Brain microvascular endothelial cell (primary cell): ENCODE results near the gene MAMLD1.

Experiments used
- DNase-seq: peaks from one replicate; pipeline ENCODE4 v3.0.0-alpha.2; 2020
- H3K27ac ChIP-seq: fragments of 250-450 bp; sonication (Bioruptor Pico); 2 replicates; pipeline ENCODE4 v1.5.1; 2020; ENCODE audit warnings: mild to moderate bottlenecking, moderate library complexity
- H3K27me3 ChIP-seq: fragments of 250-450 bp; sonication (Bioruptor Pico); replicated peaks from 2 replicates; pipeline ENCODE4 v1.5.1; 2020; ENCODE audit warnings: mild to moderate bottlenecking
- H3K36me3 ChIP-seq: fragments of 250-450 bp; sonication (Bioruptor Pico); replicated peaks from 2 replicates; pipeline ENCODE4 v1.5.1; 2020; ENCODE audit warnings: mild to moderate bottlenecking
- H3K4me3 ChIP-seq: 2 replicates; pipeline ENCODE4 v1.5.1; 2011; ENCODE audit warnings: low read depth, mild to moderate bottlenecking, control low read depth, low read length, moderate library complexity
- CTCF ChIP-seq: IDR thresholded peaks from 2 replicates; pipeline ENCODE4 v1.5.1; 2011; ENCODE audit warnings: low read depth, mild to moderate bottlenecking, moderate library complexity, low read length, control low read depth, inconsistent platforms; ENCODE audit errors: missing control alignments
- in situ Hi-C: cut with HindIII; loops from 2 replicates; pipeline ENCODE4 v1.10.0; 2017; ENCODE audit warnings: low sequenced_read_pairs, low pct_ligation_motif_present

The MAMLD1 gene

GRCh38 chrX:150408561-150408960 is 45.4 kb downstream of the MAMLD1 start:
- in situ Hi-C loops: no loop called here
- H3K27me3 ChIP-seq: no peaks in the 10 kb centered on the region
- no peak overlapping the region for H3K27ac ChIP-seq
- no peak for TF ChIP-seq CTCF
- H3K36me3 ChIP-seq: no peaks in the 10 kb centered on the region
- DNase-seq: no peak
- H3K4me3 ChIP-seq: no peak overlapping the region

GRCh38 chrX:150409486-150409885 is 46.4 kb downstream of the MAMLD1 start:
- no peak for TF ChIP-seq CTCF
- no peak overlapping the region for H3K4me3 ChIP-seq
- DNase-seq: no peak
- no peak overlapping the region for H3K27ac ChIP-seq
- in situ Hi-C loops: no loop called here
- no peaks in the 10 kb centered on the region for H3K27me3 ChIP-seq
- no peaks in the 10 kb centered on the region for H3K36me3 ChIP-seq

GRCh38 chrX:150409964-150410363 is 46.8 kb downstream of the MAMLD1 start:
- in situ Hi-C loops: no loop called here
- no peak for DNase-seq
- H3K36me3 ChIP-seq: no peaks in the 10 kb centered on the region
- H3K4me3 ChIP-seq: no peak overlapping the region
- H3K27ac ChIP-seq: no peak overlapping the region
- TF ChIP-seq CTCF: no peak
- no peaks in the 10 kb centered on the region for H3K27me3 ChIP-seq

- no peaks in the 10 kb centered on the region for H3K36me3 ChIP-seq
- no peak overlapping the region for H3K27ac ChIP-seq
- no peak for DNase-seq
- in situ Hi-C loops: no loop called here
- TF ChIP-seq CTCF: no peak
- no peaks in the 10 kb centered on the region for H3K27me3 ChIP-seq
- H3K4me3 ChIP-seq: no peak overlapping the region
Measured at GRCh38 chrX:150410513-150410912, 47.4 kb downstream of the MAMLD1 start.

GRCh38 chrX:150411656-150412055 is 48.5 kb downstream of the MAMLD1 start:
- no peak for TF ChIP-seq CTCF
- no peak overlapping the region for H3K27ac ChIP-seq
- H3K4me3 ChIP-seq: no peak overlapping the region
- no peaks in the 10 kb centered on the region for H3K27me3 ChIP-seq
- H3K36me3 ChIP-seq: no peaks in the 10 kb centered on the region
- DNase-seq: no peak
- in situ Hi-C loops: no loop called here

GRCh38 chrX:150414228-150414627 is 51.1 kb downstream of the MAMLD1 start:
- no peak overlapping the region for H3K4me3 ChIP-seq
- in situ Hi-C loops: no loop called here
- H3K27ac ChIP-seq: no peak overlapping the region
- TF ChIP-seq CTCF: no peak
- H3K36me3 ChIP-seq: no peaks in the 10 kb centered on the region
- H3K27me3 ChIP-seq: no peaks in the 10 kb centered on the region
- no peak for DNase-seq
